Stimulated activated CD8-positive, alpha-beta memory T cell treated with anti-CD3 and anti-CD28 coated beads, Interleukin-7, amount 100 ng/mL, for 24 hours (primary cell): ENCODE results near the gene MPO.

Experiments used
- DNase-seq: peaks from one replicate; pipeline ENCODE4 v3.0.0-alpha.2; 2020; ENCODE audit warnings: low read depth

The MPO gene

GRCh38 chr17:58306131-58306951, 25.6 kb upstream of the MPO start:
- DNase-seq: no peak

- DNase-seq: no peak
Observed at GRCh38 chr17:58305626-58306025, 24.9 kb upstream of the MPO start.

DNA sequence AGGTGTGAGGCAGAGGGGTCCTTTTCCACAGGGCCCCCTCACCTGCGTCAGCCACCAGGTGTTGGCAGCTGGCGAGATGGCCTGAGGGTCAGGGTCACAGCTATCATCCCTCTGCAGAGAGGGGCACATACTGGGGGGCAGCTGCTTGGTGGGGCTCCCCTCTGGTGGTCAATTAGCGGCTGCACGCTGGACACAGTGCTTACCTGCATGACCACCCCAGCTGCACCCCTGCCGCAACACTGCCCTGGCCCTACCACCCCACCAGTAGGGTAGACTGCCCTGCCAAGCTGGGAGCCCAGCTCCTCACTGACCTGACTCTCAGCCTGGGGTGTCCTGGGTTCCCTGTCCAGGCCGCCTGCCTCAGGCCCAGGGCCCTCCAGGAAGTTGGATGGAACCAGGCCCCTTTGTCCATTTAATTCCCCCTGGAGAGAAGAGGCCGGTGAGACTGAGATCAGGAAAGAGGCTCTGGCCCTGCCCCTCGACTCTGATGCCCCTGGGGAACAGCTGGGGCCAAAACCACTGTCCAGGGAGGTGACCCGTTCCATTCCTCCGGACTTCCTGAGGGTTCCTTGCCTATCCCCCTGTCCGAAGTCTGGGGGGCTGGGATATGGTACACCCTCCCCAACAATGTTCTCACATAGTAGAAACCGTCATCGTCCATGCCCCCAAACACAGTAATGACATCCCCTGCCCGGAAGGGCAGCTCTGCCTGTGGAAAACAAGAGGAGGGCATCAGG, 24.2 kb upstream of the MPO start:
- no peak for DNase-seq

DNA sequence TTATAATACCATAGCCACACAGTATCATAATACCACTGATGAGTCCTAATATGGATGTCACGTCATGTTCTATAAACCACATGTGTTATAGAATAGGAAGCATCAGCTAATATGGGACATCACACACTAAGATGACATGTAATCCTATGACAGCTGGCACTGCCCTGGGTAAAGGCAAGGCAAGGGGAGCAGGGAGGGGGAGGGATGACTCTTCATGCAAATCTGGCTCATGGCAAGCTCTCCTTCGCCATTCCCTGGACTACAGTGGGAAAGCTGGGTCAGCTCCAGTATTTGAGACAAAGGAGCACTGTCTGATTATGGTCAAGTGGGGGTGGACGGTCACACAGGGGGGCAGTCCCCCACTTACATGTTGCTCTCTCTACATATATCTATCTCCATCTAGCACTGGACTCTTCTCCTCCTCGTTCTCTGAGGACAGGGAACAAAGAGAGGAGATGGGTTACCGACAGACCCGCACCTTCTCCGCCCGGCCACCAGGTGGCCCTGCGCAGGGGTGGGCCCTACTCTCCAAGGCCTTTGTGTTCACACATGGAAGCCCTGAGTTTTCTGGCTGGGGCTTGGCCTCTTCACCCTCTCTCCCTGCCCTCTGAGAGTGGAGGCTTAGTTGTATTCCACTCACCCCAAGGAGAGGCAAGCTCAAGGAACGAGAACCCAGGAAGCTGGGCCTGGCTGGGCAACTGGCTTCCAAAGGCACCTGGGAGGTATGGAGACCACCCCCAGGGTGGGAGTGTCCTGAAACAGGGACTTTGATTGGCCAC, 23.4 kb upstream of the MPO start:
- no peak for DNase-seq

GRCh38 chr17:58302919-58303585, 22.3 kb upstream of the MPO start:
- DNase-seq: no peak

DNA sequence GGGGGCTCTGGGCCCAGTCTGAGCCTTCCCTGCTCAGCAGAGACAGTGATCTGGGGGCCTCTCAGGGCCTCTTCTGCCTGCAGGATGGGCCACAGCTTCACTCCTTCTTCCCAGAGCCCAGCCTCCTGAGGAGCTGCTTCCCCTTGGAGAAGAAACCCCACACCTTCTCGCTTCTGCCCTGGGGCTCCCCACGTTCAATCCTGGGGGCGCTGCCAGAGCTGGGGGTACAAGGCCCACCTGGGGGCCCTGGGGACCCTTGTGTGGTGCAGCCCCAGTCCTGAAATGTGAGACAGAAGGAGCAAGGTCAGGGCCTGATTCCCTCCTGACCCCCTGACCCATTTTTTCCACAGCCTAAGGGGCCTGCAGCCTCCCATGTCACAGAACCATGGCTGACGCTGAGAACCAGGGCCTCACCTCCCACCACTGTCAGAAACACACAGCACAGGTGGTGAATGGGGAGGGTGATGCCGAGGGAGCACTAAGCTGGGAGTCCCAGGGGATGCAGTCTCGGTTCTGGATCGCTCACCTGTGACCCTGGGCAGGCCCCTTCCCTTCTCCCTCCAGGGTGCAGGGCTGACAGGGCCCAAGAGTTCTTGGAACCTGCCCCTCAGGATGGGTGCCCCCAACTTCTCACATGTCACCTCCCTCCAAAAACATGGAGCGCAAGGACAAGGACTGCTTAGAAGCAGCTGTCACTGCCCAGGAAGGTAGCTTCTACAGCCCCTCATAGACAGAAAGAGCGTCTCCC, 21.6 kb upstream of the MPO start:
- DNase-seq: no peak

GRCh38 chr17:58301504-58302150, 20.9 kb upstream of the MPO start:
- DNase-seq: no peak

GRCh38 chr17:58300336-58300735, 19.6 kb upstream of the MPO start:
- DNase-seq: no peak

DNA sequence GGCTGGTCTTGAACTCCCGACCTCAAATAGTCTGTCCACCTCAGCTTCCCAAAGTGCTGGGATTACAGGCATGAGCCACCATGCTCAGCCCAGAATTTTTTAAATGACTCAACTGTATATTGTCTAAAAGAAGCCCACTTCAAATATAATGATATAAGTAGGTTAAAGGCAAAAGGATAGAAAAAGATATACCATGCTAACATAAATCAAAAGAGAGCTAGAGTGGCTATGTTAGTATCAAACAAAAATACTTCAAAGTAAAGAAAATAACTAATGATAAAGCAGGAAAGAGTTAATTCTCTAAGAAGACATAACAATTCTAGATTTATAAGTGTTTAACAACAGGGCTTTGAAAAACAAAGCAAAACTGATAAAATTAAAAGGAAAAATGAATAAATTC, 13.3 kb upstream of the MPO start:
- no peak for DNase-seq

- DNase-seq: no peak
Observed at GRCh38 chr17:58291246-58291645, 10.5 kb upstream of the MPO start.

- no peak for DNase-seq
Observed at GRCh38 chr17:58289869-58290268, 9.1 kb upstream of the MPO start.

GRCh38 chr17:58285422-58285810, 4.7 kb upstream of the MPO start:
- DNase-seq: no peak

DNA sequence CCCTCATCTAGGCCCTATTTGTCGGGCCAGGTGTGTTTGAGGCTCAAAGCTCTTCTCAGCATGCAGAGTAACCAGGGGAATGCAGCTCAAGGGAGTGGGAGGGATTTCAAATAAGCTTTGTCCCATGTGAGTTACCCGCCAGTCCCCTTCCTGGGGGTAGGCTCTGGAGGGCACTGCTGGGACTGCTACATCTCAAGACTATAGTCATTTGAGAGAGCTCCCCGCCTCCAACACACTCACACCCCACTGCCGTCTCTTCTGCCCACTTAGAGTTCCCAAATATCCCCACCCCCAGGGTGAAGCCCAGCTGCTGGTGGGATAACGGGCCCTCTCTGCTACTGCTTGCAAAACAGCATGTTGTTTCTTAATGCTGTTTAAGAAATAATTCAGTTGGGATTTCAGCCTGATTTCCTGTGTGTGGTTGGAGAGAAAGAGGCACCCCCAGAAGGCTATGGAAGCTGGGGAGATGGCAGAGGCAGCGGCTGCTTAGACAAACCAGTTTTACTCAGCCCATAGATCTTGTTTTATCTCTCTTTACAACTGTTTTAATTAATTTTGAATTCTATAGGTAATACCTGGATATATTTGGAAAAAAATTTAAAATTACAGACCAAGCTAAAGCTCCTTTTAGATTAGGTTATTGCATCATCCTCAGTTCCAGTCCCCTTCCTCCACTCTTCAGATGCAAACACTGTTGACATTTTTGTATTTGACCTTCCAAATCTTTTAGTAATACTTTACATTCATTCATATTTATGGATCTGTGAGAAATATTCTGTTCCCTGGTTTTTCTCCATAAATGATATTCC, 4.1 kb upstream of the MPO start:
- DNase-seq: no peak

GRCh38 chr17:58283674-58284612, 3.2 kb upstream of the MPO start:
- DNase-seq: no peak

DNA sequence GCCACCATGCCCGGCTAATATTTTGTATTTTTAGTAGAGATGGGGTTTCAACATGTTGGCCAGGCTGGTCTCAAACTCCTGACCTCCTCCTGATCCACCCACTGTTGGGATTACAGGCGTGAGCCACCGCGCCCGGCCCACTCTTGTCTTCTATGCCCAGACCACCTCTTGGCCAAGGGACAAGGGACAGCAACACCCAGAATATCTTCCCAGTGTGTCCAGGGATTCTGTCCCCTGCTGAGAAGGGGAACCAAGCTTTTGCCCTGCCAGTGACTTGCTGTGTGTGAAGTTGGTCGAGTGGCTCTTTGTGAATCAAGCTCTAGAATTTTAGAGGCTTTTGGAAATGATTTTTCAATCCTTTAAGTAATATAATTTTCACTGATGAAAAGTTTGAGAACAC, 1.7 kb upstream of the MPO start:
- DNase-seq: no peak

GRCh38 chr17:58281511-58282011, 826 bp upstream of the MPO start:
- DNase-seq: no peak

DNA sequence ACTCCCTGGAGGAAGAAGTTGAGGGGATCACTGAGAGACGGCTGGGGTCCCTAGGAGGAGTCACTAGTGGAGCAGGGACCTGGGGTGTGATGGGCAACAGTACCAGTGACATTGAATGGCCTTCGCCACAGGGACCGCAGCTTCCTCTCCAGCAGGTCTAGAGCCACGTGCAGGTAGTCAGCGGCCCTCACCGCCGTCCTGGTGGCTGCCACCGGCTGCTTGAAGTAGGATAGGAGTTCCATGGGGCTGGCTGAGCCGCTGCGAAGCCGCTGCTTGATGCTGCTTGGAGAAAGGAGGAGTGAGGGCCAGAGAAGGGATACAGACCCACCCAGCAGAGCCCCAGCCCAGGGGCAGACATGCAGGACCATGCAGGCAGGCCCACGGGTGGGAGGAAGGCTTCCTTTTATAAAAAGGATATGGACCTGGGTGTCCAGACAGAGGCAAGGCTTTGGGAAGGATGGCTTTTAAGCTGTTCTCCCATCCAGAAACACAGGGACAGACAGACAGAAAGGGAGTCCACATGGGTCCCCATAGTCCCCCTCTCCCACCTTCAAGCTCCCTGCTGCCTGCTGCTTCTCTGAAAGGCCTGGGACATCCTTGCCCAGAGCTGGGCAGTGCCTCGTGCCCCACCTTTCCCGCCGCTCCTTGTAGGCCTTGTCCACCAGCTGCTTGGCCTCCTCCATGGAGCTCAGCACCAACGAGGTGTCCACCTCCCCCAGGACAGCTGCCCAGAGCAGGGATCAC, 827 bp downstream of the MPO start:
- DNase-seq: no peak
